Ovary (tissue), 1 donor: ENCODE measurements around the gene ZSCAN20.

Source experiments
- EP300 ChIP-seq: sonication (generic); formaldehyde crosslinking; IDR thresholded peaks from one replicate; pipeline ENCODE4 v1.6.1; 2017; ENCODE audit warnings: antibody characterized with exemption
- POLR2A ChIP-seq: fragments of 450-650 bp; IDR thresholded peaks from one replicate; pipeline ENCODE4 v1.6.1; 2017; ENCODE audit warnings: antibody characterized with exemption, mild to moderate bottlenecking, moderate library complexity

DNA sequence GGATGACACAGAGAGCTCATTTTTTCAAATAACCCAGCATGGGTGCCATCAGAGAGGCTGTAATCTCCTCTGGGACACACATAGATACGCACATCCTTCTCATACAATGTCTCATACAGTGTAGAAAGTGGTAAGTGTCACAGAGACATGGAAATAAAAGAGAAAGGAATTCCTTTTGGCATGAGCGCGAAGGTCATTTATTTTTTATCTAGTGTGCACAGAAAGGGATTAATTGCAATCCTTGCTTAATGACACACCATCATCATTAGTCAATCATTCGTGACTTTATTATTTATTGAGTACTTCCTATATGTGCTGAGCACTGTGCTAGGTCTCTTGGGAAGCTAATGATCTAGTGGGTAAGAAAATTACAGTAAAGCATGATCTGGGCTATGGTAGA lies 5.0 kb downstream of the ZSCAN20 start:
- no peak for TF ChIP-seq EP300
- TF ChIP-seq POLR2A, result no peak
